Thoracic aorta (tissue), 2 donors: ENCODE measurements around the gene ABHD2. TPM values are rescaled to one million over a fixed set of nuclear protein-coding genes. Genes with fewer than 3 reads are reported as not detected.

Experiments
- ATAC-seq: fragments of 150-250 bp; one replicate; pipeline ENCODE4 v1.8.0; 2017; ENCODE audit warnings: low read depth; ENCODE audit not compliant: insufficient number of reproducible peaks, low FRiP score
- DNase-seq: peaks from one replicate; pipeline ENCODE4 v3.0.0-alpha.2; 2020; ENCODE audit warnings: low spot score
- H3K27ac ChIP-seq, 2 donors: fragments of 200-600 bp; sonication (generic); 1 replicate in 1 of 2; 2 replicates in 1 of 2; pipeline ENCODE4 v1.5.1; 2016; ENCODE audit warnings: mild to moderate bottlenecking in 2 of 2, moderate library complexity in 2 of 2
- H3K27me3 ChIP-seq: fragments of 200-600 bp; sonication (generic); replicated peaks from 2 replicates; pipeline ENCODE4 v1.6.0; 2016; ENCODE audit warnings: mild to moderate bottlenecking; ENCODE audit not compliant: insufficient read depth
- H3K36me3 ChIP-seq: fragments of 200-600 bp; sonication (generic); one replicate; pipeline ENCODE4 v1.5.1; 2016
- H3K4me1 ChIP-seq, 2 donors: fragments of 200-600 bp; sonication (generic); 1 replicate in 1 of 2; 2 replicates in 1 of 2; pipeline versions ENCODE4 v1.5.1 to v1.6.0; 2016; ENCODE audit warnings: low read depth in 2 of 2, mild to moderate bottlenecking in 1 of 2; ENCODE audit not compliant: control insufficient read depth in 1 of 2
- H3K4me3 ChIP-seq: fragments of 200-600 bp; sonication (generic); 2 replicates; pipeline ENCODE4 v1.5.1; 2016; ENCODE audit warnings: mild to moderate bottlenecking
- H3K9me3 ChIP-seq: fragments of 200-600 bp; sonication (generic); 2 replicates; pipeline ENCODE4 v1.5.1; 2016
- total RNA-seq, 2 donors: library from RNA; depleted of rRNA; stranded (reverse); fragments of >200 nt; gene quantifications; one replicate each; pipeline versions ENCODE4 v1.1.0 to v1.2.3, GENCODE V29; 2016
- TF ChIP-seq, protein P1 (sequence below): fragments of 200-600 bp; sonication (generic); IDR thresholded peaks from one replicate; pipeline ENCODE4 v1.5.1; 2019; ENCODE audit warnings: antibody characterized with exemption

The ABHD2 gene
- total RNA-seq, 2 donors from 2014 or later: 177 to 283 TPM

DNA sequence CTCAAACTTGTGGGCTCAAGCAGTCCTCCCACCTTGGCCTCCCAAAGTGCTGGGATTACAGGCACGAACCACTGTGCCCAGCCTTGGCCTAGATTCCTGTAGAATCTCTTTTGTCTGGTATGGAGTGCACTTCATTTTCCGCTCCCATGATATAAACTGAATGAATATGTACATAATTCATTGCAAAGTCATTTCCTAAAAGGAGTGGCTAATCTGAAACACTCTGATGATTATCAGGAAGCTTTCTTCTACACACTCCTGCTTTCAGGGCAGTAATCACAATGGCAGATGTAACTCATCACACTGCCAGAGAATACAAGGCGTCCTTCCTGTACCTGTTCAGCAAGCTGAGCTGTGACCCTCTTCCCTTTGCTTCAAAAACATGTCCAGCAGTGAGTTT lies 104.5 kb downstream of the ABHD2 start:
- Histone ChIP-seq H3K36me3 (peaks cover 68% of the 10 kb centered on the region), H3K4me1 (peaks cover 4 to 21% of the 10 kb centered on the region in 2 donors), H3K4me3 (no peak overlapping the region), H3K27ac (no peak overlapping the region), H3K27me3 (no peaks in the 10 kb centered on the region), H3K9me3 (no peaks in the 10 kb centered on the region)
- ATAC-seq: no peak
- TF ChIP-seq, protein P1, sequence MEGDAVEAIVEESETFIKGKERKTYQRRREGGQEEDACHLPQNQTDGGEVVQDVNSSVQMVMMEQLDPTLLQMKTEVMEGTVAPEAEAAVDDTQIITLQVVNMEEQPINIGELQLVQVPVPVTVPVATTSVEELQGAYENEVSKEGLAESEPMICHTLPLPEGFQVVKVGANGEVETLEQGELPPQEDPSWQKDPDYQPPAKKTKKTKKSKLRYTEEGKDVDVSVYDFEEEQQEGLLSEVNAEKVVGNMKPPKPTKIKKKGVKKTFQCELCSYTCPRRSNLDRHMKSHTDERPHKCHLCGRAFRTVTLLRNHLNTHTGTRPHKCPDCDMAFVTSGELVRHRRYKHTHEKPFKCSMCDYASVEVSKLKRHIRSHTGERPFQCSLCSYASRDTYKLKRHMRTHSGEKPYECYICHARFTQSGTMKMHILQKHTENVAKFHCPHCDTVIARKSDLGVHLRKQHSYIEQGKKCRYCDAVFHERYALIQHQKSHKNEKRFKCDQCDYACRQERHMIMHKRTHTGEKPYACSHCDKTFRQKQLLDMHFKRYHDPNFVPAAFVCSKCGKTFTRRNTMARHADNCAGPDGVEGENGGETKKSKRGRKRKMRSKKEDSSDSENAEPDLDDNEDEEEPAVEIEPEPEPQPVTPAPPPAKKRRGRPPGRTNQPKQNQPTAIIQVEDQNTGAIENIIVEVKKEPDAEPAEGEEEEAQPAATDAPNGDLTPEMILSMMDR: no peak
- no peak for DNase-seq

DNA sequence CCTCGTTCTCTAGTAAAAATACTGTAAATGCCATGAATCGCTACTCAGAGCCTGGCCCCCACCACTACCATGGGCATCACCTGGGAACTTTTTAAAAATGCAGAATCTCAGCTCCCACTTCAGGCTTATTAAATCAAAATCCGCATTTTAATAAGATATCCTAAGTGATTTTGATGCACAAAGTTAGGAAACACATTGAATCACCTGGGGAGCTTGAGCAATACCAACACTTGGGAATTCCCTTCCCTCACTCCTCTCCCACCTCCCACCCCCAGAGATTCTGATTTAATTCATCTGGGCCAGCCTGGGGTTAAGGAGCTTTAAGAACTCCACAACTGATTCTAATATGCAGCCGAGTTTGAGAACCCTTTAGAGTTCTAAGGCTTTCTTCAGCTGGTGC lies 106.4 kb downstream of the ABHD2 start:
- H3K27ac ChIP-seq: peak overlapping the region; percentile 37 to 73
- H3K4me3 ChIP-seq: no peak overlapping the region
- DNase-seq (no peak), ATAC-seq (no peak)
- no peaks in the 10 kb centered on the region for H3K9me3 ChIP-seq
- no peaks in the 10 kb centered on the region for H3K27me3 ChIP-seq
- TF ChIP-seq, protein P1: no peak
- H3K36me3 ChIP-seq: peaks cover 63% of the 10 kb centered on the region
- H3K4me1 ChIP-seq: peaks cover 4 to 21% of the 10 kb centered on the region in 2 donors

DNA sequence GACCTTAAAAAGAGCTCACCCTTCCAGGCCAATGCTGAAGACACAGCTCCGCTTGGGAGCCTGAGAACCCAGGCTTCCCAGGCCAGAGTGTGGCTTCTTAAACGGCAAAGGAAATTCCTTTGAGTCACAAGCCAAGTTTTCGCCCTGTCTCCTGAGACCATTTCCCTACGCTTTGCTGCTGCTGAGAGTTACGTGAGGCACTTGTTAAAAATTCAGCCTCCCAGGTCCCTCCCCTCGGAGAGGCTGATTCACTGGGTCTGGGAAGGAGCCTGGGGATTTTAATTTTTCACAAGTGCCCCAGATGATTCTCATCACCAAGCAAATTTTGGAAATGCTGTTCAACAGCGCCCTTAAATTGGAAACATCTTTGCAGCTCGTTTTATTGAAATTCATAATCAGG lies 107.6 kb downstream of the ABHD2 start:
- TF ChIP-seq, protein P1: no peak
- ATAC-seq (peak; percentile 50), DNase-seq (no peak)
- Histone ChIP-seq H3K4me3 (no peak overlapping the region), H3K27me3 (no peaks in the 10 kb centered on the region), H3K9me3 (no peaks in the 10 kb centered on the region), H3K4me1 (peaks cover 4 to 21% of the 10 kb centered on the region in 2 donors), H3K36me3 (peaks cover 57% of the 10 kb centered on the region), H3K27ac (peak overlapping the region; percentile 37 to 73)

GRCh38 chr15:89196241-89196640 lies 108.0 kb downstream of the ABHD2 start:
- TF ChIP-seq, protein P1: no peak
- DNase-seq (no peak), ATAC-seq (no peak)
- Histone ChIP-seq H3K27me3 (no peaks in the 10 kb centered on the region), H3K9me3 (no peaks in the 10 kb centered on the region), H3K4me3 (no peak overlapping the region), H3K4me1 (peaks cover 4 to 21% of the 10 kb centered on the region in 2 donors), H3K27ac (peak overlapping the region; percentile 10 to 73), H3K36me3 (peaks cover 57% of the 10 kb centered on the region)

GRCh38 chr15:89196994-89197393 lies 108.7 kb downstream of the ABHD2 start:
- H3K9me3 ChIP-seq: no peaks in the 10 kb centered on the region
- H3K27me3 ChIP-seq: no peaks in the 10 kb centered on the region
- H3K36me3 ChIP-seq: peaks cover 53% of the 10 kb centered on the region
- peaks cover 4 to 21% of the 10 kb centered on the region in 2 donors for H3K4me1 ChIP-seq
- ATAC-seq (no peak), DNase-seq (no peak)
- TF ChIP-seq, protein P1: no peak
- no peak overlapping the region for H3K4me3 ChIP-seq
- H3K27ac ChIP-seq: peak overlapping the region; percentile 45 to 73
